ENCODE data around the gene LEP.

LEP gene

GRCh38 chr7:128240696-128241386 is at the start of gene LEP:
Gene LEP (plus strand): TSS chr7:128241278. CDS start chr7:128252019, 10,741 bp downstream.
- no peak for DNase-seq (ENCODE audit: low read depth in 2 of 2)

- no peak for DNase-seq (ENCODE audit: low read depth in 2 of 2)
These were observed 48.5 kb upstream of the LEP start for GRCh38 chr7:128192497-128193142.

DNA sequence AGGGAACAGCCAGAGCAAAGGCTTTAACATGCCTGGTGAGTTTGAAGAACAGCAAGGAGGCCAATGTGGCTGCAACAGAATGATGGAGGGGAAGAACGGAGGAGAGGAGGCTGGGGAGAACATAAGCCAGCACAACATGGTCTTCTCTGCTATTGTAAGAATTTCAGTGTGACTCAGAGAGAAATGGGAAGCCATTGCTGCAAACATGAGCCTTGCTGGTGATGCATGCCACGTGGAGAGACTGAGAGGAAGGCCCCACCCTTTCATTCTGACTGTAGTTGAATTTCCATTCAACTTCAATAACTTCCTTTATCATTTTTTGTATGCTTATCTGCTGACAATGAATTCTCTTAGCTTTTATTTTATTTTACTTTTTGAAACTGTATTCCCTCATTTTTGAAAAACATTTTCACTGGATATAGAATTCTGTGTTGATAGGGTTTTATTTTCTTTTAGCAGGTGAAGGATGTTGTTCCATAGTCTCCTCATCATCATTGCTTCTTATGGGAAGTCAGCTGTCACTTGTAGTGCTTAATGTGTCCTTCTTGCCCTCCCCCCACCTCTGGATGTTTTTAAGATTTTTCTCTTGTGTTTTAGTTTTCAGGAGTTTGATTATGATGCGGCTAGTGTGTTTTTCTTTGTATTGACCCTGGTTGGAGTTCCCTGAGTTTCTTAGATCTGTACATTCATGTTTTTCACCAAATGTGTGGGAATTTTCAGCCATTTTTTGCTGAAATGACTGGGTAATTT is 46.4 kb upstream of the LEP start:
- no peak for DNase-seq (ENCODE audit: low read depth in 2 of 2)

DNA sequence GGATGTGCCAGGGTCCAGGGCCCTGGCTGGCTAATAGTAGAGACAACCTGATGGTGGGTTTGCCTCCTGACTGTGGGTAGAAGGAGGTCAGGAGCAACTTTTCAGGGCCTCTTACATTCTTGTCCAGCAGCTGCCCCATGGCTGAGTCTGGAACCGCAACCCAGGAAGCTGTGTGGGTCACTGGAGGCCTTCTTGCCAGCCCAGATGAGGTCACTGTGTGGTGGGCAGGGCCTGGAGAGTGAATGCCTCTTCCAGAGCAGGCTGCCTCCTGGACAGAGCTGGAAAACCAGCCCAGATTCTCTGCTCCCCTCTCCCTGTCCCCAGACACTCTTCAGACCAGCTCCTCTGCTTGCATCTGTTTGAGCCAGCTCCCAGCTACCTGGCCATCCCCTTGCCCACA is 43.5 kb upstream of the LEP start:
- DNase-seq (ENCODE audit: low read depth in 2 of 2): no peak

DNA sequence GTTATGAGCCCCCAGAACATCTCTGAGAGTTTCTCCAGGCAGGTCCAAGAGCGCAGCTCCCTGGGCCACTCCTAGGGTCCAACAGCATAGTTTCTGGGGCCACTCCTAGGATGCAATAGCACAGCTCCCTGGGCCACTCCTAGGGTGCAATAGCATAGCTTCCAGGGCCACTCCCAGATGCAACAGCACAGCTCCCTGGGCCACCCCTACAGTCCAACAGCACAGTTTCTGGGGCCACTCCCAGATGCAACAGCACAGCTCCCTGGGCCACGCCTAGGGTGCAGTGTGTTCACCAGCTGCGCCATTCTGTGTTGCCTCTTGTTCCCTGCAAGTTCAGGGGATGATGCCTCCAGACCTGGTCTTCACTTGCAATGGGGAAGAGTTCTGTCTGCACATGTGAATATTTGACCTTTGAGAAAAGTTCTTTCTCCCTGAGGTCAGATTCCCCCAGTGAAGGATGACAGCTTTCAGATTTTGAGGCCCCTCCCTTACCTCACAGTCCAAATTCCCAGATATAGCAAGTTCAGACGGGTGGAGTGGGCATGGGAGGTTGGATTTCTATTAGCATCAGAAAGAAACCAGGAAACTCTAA is 43.0 kb upstream of the LEP start:
- no peak for DNase-seq (ENCODE audit: low read depth in 2 of 2)

DNA sequence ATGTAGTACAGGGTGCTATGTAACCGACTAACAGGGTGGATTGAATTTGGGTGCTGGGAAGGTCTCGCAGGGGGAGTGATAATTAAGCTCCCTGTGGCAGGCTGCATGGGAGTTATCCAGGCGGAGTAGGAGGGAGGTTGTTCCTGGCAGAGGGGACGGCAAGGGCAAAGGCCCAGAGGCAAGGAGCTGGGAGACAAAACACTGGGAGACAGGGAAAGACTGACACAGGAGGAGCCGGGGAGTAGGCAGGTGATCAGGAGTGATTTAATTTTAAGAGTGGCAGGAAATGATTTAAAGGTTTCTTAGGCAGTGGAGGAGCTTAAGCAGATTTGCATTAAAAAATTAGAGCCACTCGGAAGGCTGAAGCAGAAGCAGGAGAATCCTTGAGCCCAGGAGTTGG is 40.7 kb upstream of the LEP start:
- no peak for DNase-seq (ENCODE audit: low read depth in 2 of 2)

GRCh38 chr7:128201067-128201689 is 39.9 kb upstream of the LEP start:
- DNase-seq (ENCODE audit: low read depth in 2 of 2): no peak

- DNase-seq (ENCODE audit: low read depth in 2 of 2): no peak
These were observed 39.4 kb upstream of the LEP start for GRCh38 chr7:128201690-128202085.

DNA sequence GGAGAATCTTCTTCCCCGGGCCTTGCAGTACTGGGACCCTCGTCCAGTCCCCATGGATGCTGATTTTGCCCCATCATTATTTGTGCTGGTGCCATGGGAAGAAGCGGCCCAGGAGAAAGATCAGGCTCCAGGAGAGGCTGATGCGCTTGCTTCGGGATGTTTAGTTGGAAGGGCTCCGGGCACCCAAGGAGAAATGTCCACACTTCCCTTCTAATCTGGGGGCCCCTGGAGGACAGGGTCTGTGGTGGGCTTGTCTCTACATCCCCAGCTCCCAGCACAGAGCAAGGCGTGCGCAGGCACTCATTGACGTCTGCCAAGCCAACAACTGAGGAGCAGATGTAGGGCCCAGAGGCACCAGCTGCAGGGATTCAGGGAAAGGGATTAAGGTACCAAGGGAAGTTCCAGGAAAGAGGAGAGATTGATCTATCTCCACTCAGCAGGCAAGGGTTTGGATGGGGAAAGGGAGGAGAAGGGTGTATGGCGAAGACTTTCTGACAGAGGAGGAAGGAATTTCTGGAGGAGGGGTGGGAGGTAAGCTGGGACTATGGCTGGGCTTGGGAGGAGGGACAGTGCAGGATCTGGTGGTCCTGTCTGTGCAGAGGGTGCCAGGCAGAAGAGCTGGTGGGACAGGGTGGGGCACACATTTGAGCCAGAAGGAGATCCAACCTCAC is 38.7 kb upstream of the LEP start:
- DNase-seq (ENCODE audit: low read depth in 2 of 2): no peak

- no peak for DNase-seq (ENCODE audit: low read depth in 2 of 2)
These were observed 38.0 kb upstream of the LEP start for GRCh38 chr7:128203047-128203491.

DNA sequence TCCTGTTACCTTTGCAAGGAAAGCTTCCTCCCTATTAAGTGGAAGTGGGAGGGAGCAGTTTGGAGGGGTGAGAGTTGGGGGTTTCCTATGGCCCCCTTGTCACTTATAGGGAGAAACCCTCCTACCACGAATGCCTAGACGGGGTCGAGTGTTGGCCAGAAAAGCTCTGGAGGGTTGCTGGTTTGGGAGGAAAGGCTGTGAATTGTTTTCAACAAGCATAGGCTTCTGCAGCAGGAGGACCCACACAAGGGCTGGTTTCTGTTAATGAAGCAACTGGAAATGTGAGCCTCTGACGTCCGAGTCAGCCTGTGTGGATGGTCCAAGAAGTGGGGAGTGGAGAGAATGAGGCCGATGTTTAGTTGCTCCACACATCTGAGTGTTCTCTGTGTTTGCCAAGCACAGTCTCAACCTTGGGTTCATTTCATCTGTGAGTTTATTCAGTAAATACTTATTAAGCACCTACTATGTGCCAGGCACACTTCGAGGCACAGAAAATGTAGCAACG is 37.3 kb upstream of the LEP start:
- DNase-seq (ENCODE audit: low read depth in 2 of 2): no peak

GRCh38 chr7:128204455-128204854 is 36.6 kb upstream of the LEP start:
- DNase-seq (ENCODE audit: low read depth in 2 of 2): no peak

GRCh38 chr7:128205068-128205467 is 36.0 kb upstream of the LEP start:
- no peak for DNase-seq (ENCODE audit: low read depth in 2 of 2)

- no peak for DNase-seq (ENCODE audit: low read depth in 2 of 2)
These were observed 34.9 kb upstream of the LEP start for GRCh38 chr7:128206017-128206746.

DNA sequence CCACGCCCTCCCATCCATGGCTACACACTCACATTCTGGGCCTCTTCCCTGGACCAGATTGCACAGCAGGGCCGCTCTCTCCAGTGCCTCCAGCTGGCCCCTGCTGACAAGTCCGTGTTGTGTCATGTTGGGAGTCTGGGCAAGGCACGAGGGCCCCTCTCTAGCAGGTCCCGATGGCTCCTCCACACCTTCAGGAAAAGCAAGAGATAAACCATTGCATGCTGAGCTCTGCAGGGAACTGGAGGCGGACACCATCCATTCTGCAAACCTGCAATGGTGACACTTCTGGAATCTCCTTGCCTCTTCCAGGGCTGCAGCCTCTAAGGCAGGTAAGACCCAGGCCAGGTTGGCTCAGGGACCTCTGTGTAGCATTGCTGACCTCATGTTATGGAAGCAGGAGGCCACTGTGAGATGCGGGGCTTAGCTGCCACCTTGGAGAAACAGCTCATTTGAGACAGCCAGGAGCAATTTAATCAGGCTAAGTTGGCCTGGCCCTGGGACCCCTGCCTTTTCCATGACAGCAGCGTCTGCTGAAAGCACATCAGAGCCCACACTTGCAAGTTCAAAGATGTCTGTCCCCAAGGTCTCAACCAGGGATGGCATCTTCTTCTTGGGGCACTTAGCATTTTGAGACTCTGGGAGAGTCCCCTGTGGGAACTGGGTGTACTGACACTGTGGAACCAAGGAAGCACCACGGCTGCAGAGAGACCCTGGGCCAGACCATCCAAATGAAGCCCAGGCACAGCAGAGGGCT is 34.2 kb upstream of the LEP start:
- DNase-seq (ENCODE audit: low read depth in 2 of 2): no peak

DNA sequence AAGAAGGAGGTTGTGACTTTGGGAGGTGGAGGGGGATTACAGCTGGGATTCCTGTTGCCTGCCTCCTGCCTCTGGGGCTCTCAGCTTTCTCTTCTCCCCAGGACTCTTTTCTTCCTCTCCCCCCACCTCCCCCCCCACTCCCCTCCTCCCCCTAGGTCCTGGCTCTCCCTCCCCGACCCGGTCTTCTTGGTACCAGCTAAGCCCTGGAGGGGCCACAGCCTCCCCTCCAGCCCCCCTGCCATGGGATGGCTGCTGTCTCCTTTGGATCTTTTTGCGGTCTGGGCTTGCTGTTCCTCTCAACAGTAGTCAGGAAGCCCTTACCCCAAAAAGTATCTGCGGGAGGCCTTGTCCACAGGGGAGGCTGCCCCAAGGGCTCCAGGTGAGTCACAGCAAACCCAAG is 33.5 kb upstream of the LEP start:
- no peak for DNase-seq (ENCODE audit: low read depth in 2 of 2)

DNA sequence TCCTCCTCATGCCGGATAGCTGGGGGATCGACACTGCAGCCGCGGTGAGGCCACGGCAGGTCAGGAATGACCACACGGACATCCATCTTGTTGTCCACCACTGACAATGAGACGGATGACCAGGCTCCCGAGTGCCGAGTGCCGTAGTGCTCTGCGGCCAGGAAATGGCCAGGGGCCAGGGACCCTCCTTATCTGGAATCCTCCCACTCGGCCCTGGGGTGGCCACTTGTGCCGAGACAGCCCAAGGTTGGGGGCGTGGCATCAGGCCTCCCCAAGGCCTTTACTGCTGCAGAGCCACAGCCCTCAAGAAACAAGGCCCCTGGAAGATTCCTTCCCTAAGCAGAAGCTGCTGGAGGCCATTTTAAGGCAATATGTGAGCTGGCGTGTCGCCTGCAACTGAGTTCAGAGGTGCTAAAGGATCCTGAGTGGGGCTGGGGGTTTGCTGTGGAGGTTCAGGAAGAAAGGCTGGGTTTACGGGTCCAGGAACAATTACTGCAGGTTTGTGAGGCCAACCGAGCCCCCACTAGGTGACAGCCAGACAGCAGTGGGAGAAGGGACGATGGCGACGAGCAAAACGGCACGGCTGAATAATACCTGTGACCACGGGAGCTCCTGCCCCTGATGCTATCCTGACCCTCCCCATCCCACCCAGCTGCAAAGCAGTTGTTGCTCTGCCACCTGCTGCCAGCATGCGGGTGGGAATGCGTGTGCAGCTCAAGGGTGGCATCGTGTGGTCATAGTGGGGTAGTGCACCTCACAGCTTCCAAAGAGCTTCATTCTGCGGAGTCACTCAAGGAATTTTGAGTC is 31.6 kb upstream of the LEP start:
- DNase-seq (ENCODE audit: low read depth in 2 of 2): peak; percentile 43 to 51

- DNase-seq (ENCODE audit: low read depth in 2 of 2): no peak
These were observed 31.1 kb upstream of the LEP start for GRCh38 chr7:128210036-128210347.

Data from stimulated activated CD4-positive, alpha-beta T cell treated with anti-CD3 and anti-CD28 coated beads, Interleukin-4, amount 100 ng/mL, for 48 hours (primary cell).